ENCODE results near the gene CENPS. TPM values are rescaled to one million over a fixed set of nuclear protein-coding genes. Genes with fewer than 3 reads are reported as not detected.
A peak's percentile ranks its signal among the peaks of the same experiment; 100 is the strongest.

Gene CENPS
- 10 to 100 TPM; 18.1 to 22.8 TPM for total RNA-seq

DNA sequence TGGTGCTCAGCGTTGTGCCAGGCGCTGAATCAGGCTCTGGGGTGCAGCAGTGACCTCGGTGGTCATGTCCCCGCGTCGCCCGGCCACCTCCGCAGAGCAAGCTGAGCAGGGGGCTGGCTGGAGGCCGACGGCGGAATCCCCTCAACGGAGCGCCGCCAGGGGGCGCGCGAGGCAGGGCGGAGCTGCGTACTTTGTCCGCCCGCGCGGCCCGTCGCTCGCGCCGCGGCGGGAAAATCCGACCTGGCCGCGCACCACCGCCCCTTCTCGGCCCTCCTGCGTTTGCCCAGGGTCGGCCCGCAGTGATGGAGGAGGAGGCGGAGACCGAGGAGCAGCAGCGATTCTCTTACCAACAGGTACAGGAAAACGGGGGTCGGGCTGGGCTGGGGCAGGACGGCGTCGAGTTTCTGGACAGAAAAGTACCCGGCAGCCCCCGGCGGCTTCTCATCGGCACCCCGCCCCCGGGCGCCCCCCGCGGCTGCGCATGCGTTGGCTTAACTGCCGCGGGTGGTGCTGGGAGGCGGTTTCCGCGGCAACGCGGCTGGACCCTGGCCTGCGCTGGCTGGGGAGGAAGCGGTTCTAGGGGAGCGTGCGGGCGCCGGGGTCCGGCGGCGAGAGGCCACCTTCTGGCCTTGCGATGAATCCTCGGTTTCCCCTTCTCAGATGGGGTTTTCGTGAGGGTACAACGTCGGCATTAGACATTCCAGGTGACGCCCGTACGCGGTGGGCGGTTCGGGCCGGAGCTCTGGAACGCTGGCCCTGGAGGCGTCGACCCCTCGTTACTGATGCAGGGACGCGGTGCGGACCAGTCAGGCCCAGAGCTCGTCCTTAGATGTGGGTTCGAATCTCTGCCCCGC, at the start of gene CENPS:
TSS of gene CENPS (plus strand) at position 218 of the 854 bp plus-strand sequence. CDS start at position 303, 85 bp downstream.
- DNase-seq (peak; percentile 91), ATAC-seq (peak; percentile 83)
- Mint-ChIP-seq H3K27me3 (no peaks in the 10 kb centered on the region), H3K4me3 (peak within 1 kb of the TSS; percentile 76), H3K27ac (peak within 1 kb of the TSS; percentile 92), H3K9me3 (ENCODE audit: low read depth) (no peaks in the 10 kb centered on the region), H3K4me1 (peaks cover 22% of the 10 kb centered on the region), H3K36me3 (ENCODE audit: low read depth) (no peaks in the 10 kb centered on the region)
- ChIA-PET CTCF (interaction anchor here (0.6 to 3.3 kb wide), 21 partner anchors 9 to 607 kb away, joined by 3 to 36 read pairs (median 4); partner anchors contain the start of genes DFFA, KIF1B, LZIC and NMNAT1), POLR2A (interaction anchor here (0.5 to 0.9 kb wide), 3 partner anchors 13 to 1479 kb away, joined by 3 read pairs; no protein-coding TSS in a partner anchor)
- intact Hi-C loops (cut with DNase I, micrococcal nuclease): loop anchor here (1.0 to 2.0 kb wide), 12 partner anchors 32 to 842 kb away; partner anchors contain the start of genes DFFA (in 2 of the 2), CTNNBIP1 (in 1 of the 2), LZIC (in 1 of the 2) and NMNAT1 (in 1 of the 2)

GRCh38 chr1:10380594-10381275, 49.5 kb upstream of the CENPS start:
- no peak for ATAC-seq
- Mint-ChIP-seq H3K4me3 (no peak overlapping the region), H3K36me3 (ENCODE audit: low read depth) (peaks cover 5% of the 10 kb centered on the region), H3K27ac (peak overlapping the region; percentile 61), H3K4me1 (no peaks in the 10 kb centered on the region), H3K9me3 (ENCODE audit: low read depth) (no peaks in the 10 kb centered on the region), H3K27me3 (no peaks in the 10 kb centered on the region)
- CTCF ChIA-PET: no interaction called here
- intact Hi-C loops (cut with DNase I, micrococcal nuclease): no loop called here
- no peak for DNase-seq
- POLR2A ChIA-PET: interaction anchor here (0.6 kb wide), 1 partner anchor 105 kb away, joined by 7 read pairs; no protein-coding TSS in a partner anchor

DNA sequence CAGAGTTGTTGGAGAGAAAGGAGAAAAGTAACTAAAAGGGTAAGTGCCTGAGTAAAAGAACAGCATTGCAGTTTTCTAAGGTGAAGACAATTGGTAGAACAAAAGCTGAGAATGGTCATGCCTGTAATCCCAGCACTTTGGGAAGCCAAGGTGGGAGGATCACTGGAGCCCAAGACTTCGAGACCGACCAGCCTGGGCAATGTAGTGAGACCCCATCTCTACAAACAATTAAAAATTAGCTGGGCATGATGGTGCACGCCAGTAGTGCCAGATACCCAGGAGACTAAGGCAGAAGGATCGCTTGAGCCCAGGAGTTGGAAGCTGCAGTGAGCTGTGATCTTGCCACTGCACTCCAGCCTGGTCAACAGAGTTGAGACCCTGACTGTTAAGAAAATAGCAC, 46.6 kb upstream of the CENPS start:
- no peak for ATAC-seq
- H3K4me1 Mint-ChIP-seq: peaks cover 6% of the 10 kb centered on the region

GRCh38 chr1:10384219-10384618, 46.0 kb upstream of the CENPS start:
- no peak for DNase-seq
- POLR2A ChIA-PET: interaction anchor here (0.6 kb wide), 1 partner anchor 303 kb away, joined by 3 read pairs; no protein-coding TSS in a partner anchor
- Mint-ChIP-seq H3K36me3 (ENCODE audit: low read depth) (no peaks in the 10 kb centered on the region), H3K4me1 (peaks cover 6% of the 10 kb centered on the region), H3K4me3 (no peak overlapping the region), H3K27me3 (no peaks in the 10 kb centered on the region), H3K9me3 (ENCODE audit: low read depth) (no peaks in the 10 kb centered on the region), H3K27ac (no peak overlapping the region)
- intact Hi-C loops (cut with DNase I, micrococcal nuclease): no loop called here
- ATAC-seq: no peak
- CTCF ChIA-PET: no interaction called here

More for the DNA sequence above, 46.6 kb upstream of the CENPS start:
- H3K4me3 Mint-ChIP-seq: no peak overlapping the region
- H3K27me3 Mint-ChIP-seq: no peaks in the 10 kb centered on the region
- no peak overlapping the region for H3K27ac Mint-ChIP-seq
- DNase-seq: no peak
- CTCF ChIA-PET: no interaction called here
- POLR2A ChIA-PET: interaction anchor here (0.6 kb wide), 1 partner anchor 303 kb away, joined by 3 read pairs; no protein-coding TSS in a partner anchor
- intact Hi-C loops (cut with DNase I, micrococcal nuclease): no loop called here
- no peaks in the 10 kb centered on the region for H3K36me3 Mint-ChIP-seq (ENCODE audit: low read depth)
- H3K9me3 Mint-ChIP-seq (ENCODE audit: low read depth): no peaks in the 10 kb centered on the region

- ATAC-seq: no peak
- H3K27me3 Mint-ChIP-seq: no peaks in the 10 kb centered on the region
Measured at GRCh38 chr1:10386761-10387676, 43.2 kb upstream of the CENPS start.

GRCh38 chr1:10387677-10388386, 42.4 kb upstream of the CENPS start:
- DNase-seq (no peak), ATAC-seq (peak; percentile 23)
- Mint-ChIP-seq H3K36me3 (ENCODE audit: low read depth) (no peaks in the 10 kb centered on the region), H3K27ac (no peak overlapping the region), H3K9me3 (ENCODE audit: low read depth) (no peaks in the 10 kb centered on the region), H3K27me3 (no peaks in the 10 kb centered on the region), H3K4me1 (peaks cover 6% of the 10 kb centered on the region), H3K4me3 (no peak overlapping the region)
- intact Hi-C loops (cut with DNase I, micrococcal nuclease): no loop called here
- ChIA-PET CTCF (interaction anchor here (0.5 to 1.1 kb wide), 4 partner anchors 11 to 472 kb away, joined by 3 to 7 read pairs (median 3); partner anchors contain the start of gene PGD), POLR2A (no interaction called here)

More at GRCh38 chr1:10386761-10387676, 43.2 kb upstream of the CENPS start:
- ChIA-PET POLR2A (no interaction called here), CTCF (interaction anchor here (0.5 to 1.1 kb wide), 4 partner anchors 12 to 968 kb away, joined by 3 to 7 read pairs (median 4); partner anchors contain the start of gene PGD)
- Mint-ChIP-seq H3K9me3 (ENCODE audit: low read depth) (no peaks in the 10 kb centered on the region), H3K4me1 (peaks cover 6% of the 10 kb centered on the region), H3K4me3 (no peak overlapping the region), H3K36me3 (ENCODE audit: low read depth) (no peaks in the 10 kb centered on the region), H3K27ac (no peak overlapping the region)
- no peak for DNase-seq
- intact Hi-C loops (cut with DNase I, micrococcal nuclease): no loop called here

DNA sequence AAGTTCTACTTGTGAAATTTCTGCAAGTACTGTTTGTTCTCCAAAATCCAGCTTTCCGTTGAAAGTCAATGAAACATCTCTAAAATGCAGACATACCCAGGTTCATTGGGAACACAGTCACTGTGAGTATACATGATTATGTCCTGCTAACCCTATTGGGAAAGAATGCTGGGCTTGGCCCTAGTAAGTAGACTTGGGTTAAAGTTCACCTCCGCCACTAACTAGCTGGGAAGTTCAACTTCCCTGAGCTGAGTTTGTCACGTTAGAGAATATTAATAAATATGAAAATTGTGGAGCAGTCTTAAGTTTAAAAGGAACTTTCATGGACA, 41.9 kb upstream of the CENPS start:
- CTCF ChIA-PET: interaction anchor here (0.6 to 1.1 kb wide), 4 partner anchors 11 to 107 kb away, joined by 3 read pairs; no protein-coding TSS in a partner anchor
- intact Hi-C loops (cut with DNase I, micrococcal nuclease): no loop called here
- Mint-ChIP-seq H3K36me3 (ENCODE audit: low read depth) (no peaks in the 10 kb centered on the region), H3K4me3 (no peak overlapping the region), H3K4me1 (peaks cover 6% of the 10 kb centered on the region), H3K27me3 (no peaks in the 10 kb centered on the region), H3K27ac (no peak overlapping the region), H3K9me3 (ENCODE audit: low read depth) (no peaks in the 10 kb centered on the region)
- ATAC-seq: no peak
- DNase-seq: no peak
- POLR2A ChIA-PET: no interaction called here

GRCh38 chr1:10389271-10389973, 40.8 kb upstream of the CENPS start:
- H3K27ac Mint-ChIP-seq: no peak overlapping the region
- H3K36me3 Mint-ChIP-seq (ENCODE audit: low read depth): no peaks in the 10 kb centered on the region
- peaks cover 6% of the 10 kb centered on the region for H3K4me1 Mint-ChIP-seq
- ATAC-seq (no peak), DNase-seq (no peak)
- H3K4me3 Mint-ChIP-seq: no peak overlapping the region
- POLR2A ChIA-PET: no interaction called here
- intact Hi-C loops (cut with DNase I, micrococcal nuclease): no loop called here
- CTCF ChIA-PET: no interaction called here
- H3K27me3 Mint-ChIP-seq: no peaks in the 10 kb centered on the region
- H3K9me3 Mint-ChIP-seq (ENCODE audit: low read depth): peaks cover 3% of the 10 kb centered on the region

DNA sequence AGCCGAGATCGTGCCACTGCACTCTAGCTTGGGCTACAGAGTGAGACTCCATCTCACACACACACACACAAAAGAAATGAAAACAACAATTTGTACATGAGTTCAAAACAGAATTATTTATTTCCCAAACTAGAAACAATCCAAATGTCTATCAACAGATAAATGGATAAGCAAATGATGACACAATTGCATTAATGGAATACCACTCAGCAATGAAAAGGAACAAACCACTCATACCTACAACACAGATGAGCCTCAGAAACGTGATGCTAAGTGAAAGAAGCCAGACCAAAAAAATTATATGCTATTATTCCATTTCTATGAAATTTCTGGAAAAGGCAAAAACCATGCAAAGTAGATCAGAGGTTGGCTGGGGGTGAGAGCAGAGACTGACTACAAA, 33.4 kb upstream of the CENPS start:
- Mint-ChIP-seq H3K4me3 (no peak overlapping the region), H3K27me3 (no peaks in the 10 kb centered on the region), H3K36me3 (ENCODE audit: low read depth) (peaks cover 10% of the 10 kb centered on the region), H3K4me1 (peaks cover 22% of the 10 kb centered on the region), H3K9me3 (ENCODE audit: low read depth) (peaks cover 3% of the 10 kb centered on the region), H3K27ac (no peak overlapping the region)
- CTCF ChIA-PET: no interaction called here
- ATAC-seq: no peak
- no peak for DNase-seq
- POLR2A ChIA-PET: no interaction called here
- intact Hi-C loops (cut with DNase I, micrococcal nuclease): loop anchor here (5.0 to 10.0 kb wide), 2 partner anchors 78 to 295 kb away; partner anchors contain the start of genes DFFA (in 1 of the 2) and PEX14 (in 1 of the 2)

- ChIA-PET POLR2A (no interaction called here), CTCF (interaction anchor here (0.8 to 1.4 kb wide), 4 partner anchors 11 to 365 kb away, joined by 3 to 7 read pairs (median 5); no protein-coding TSS in a partner anchor)
- ATAC-seq (no peak), DNase-seq (no peak)
- Mint-ChIP-seq H3K4me3 (peak overlapping the region; percentile 86), H3K9me3 (ENCODE audit: low read depth) (peaks cover 3% of the 10 kb centered on the region), H3K36me3 (ENCODE audit: low read depth) (peaks cover 18% of the 10 kb centered on the region), H3K4me1 (peaks cover 28% of the 10 kb centered on the region), H3K27me3 (no peaks in the 10 kb centered on the region), H3K27ac (peak overlapping the region; percentile 64)
- intact Hi-C loops (cut with DNase I, micrococcal nuclease): loop anchor here (1.0 to 10.0 kb wide), 9 partner anchors 30 to 576 kb away; partner anchors contain the start of genes PEX14 (in 2 of the 2), CENPS (in 1 of the 2), CLSTN1 (in 1 of the 2) and CTNNBIP1 (in 1 of the 2)
Measured at GRCh38 chr1:10398278-10398733, 31.9 kb upstream of the CENPS start.

All from activated CD4-positive, alpha-beta T cell treated with anti-CD3 and anti-CD28 coated beads for 36 hours (primary cell).